Hepatocyte (in vitro differentiated cells): ENCODE results near the gene DMD.

Experiments
- EZH2 ChIP-seq: fragments of 200-600 bp; sonication (generic); IDR thresholded peaks from 2 replicates; pipeline ENCODE4 v1.6.1; 2016; ENCODE audit warnings: antibody characterized with exemption, mild to moderate bottlenecking, borderline replicate concordance
- EZH2phosphoT487 ChIP-seq: fragments of 200-600 bp; sonication (generic); IDR thresholded peaks from one replicate; pipeline ENCODE4 v1.6.1; 2018; ENCODE audit warnings: antibody characterized with exemption, mild to moderate bottlenecking, low read depth, moderate library complexity; ENCODE audit not compliant: unreplicated experiment, severe bottlenecking
- TF ChIP-seq, protein P1 (sequence below): fragments of 200-600 bp; sonication (generic); IDR thresholded peaks from 2 replicates; pipeline ENCODE4 v1.5.1; 2016; ENCODE audit warnings: antibody characterized with exemption, mild to moderate bottlenecking; ENCODE audit not compliant: poor library complexity

DNA sequence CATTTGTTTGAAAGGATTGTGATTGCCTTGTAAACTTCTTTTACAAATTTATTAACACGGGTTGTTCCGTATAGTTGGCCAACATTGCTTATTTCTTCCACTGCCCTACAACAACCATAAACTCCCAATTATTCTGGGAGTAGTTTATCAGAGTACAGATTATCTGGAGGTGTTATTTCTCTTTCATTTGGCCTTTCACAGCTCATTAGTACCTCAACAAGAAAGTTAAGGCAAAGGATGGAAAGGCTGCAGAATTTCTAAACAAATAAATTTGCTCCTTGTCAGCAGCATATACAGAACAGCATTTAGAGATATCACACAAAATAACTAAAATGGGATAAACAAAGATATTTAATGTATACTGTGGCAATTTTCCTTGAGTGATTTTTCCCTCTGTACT lies 548.8 kb downstream of the DMD start:
- TF ChIP-seq, protein P1, sequence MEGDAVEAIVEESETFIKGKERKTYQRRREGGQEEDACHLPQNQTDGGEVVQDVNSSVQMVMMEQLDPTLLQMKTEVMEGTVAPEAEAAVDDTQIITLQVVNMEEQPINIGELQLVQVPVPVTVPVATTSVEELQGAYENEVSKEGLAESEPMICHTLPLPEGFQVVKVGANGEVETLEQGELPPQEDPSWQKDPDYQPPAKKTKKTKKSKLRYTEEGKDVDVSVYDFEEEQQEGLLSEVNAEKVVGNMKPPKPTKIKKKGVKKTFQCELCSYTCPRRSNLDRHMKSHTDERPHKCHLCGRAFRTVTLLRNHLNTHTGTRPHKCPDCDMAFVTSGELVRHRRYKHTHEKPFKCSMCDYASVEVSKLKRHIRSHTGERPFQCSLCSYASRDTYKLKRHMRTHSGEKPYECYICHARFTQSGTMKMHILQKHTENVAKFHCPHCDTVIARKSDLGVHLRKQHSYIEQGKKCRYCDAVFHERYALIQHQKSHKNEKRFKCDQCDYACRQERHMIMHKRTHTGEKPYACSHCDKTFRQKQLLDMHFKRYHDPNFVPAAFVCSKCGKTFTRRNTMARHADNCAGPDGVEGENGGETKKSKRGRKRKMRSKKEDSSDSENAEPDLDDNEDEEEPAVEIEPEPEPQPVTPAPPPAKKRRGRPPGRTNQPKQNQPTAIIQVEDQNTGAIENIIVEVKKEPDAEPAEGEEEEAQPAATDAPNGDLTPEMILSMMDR: no peak
- TF ChIP-seq EZH2phosphoT487: no peak
- TF ChIP-seq EZH2: no peak
